Choroid plexus epithelial cell (primary cell): Measurements from ENCODE around the gene CLCNKA.
"Not testable (repeated sequence)": the region's sequence is repeated elsewhere in the genome, so short reads cannot be mapped to it uniquely, and the experiment has no call there.

Source experiments
- DNase-seq: peaks from one replicate; pipeline ENCODE4 v3.0.0-alpha.2; 2010; ENCODE audit warnings: low read depth
- H3K4me3 ChIP-seq: 2 replicates; pipeline ENCODE4 v1.5.1; 2011; ENCODE audit warnings: low read depth, mild to moderate bottlenecking, control low read depth, low read length, moderate library complexity
- CTCF ChIP-seq: conservative IDR thresholded peaks from 2 replicates; pipeline ENCODE4 v1.5.1; 2011; ENCODE audit warnings: low read depth, mild to moderate bottlenecking, control low read depth, inconsistent platforms, low read length, moderate library complexity

CLCNKA gene

GRCh38 chr1:16018749-16019643 lies 2.8 kb upstream of the CLCNKA start:
- no peak for DNase-seq
- TF ChIP-seq CTCF = no peak
- H3K4me3 ChIP-seq = no peak overlapping the region

DNA sequence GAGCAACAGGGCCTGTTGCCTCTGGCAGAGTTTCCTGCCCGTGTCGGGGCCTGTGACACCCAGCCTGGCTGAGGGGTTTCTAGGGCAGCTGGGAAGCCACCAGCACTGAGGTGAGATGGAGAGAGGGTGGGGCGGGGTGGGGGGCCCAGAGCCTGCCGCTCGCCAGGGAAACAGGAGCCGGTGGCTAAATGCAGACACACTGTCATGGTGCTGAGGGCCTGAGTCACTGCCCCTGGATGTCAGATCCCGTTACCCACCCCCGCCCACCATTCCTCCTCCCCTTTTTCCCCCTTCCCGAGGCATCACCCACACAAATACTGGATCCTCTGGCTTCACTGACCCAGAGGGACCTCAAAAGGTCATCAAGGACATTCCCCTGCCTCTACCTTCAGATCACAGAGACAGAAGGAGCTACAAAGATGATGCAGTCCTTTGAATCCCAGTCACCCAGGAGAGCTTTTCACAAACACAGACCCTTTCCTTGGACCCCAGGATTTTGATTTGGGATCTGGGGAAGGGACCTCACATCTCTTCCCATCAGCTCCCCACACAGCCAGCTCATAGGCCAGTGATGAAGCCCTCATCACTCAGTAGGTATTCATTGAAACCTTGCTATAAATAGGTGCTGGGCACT lies 2.1 kb upstream of the CLCNKA start:
- no peak overlapping the region for H3K4me3 ChIP-seq
- DNase-seq = no peak
- no peak for TF ChIP-seq CTCF

GRCh38 chr1:16020325-16020724 lies 1.5 kb upstream of the CLCNKA start:
- no peak overlapping the region for H3K4me3 ChIP-seq
- DNase-seq = no peak
- TF ChIP-seq CTCF = no peak

GRCh38 chr1:16020878-16021277 lies 958 bp upstream of the CLCNKA start:
- DNase-seq, H3K4me3 ChIP-seq: not testable (repeated sequence)

- no peak for DNase-seq
- no peak for TF ChIP-seq CTCF
- no peak overlapping the region for H3K4me3 ChIP-seq
Observed at GRCh38 chr1:16022393-16022792, 557 bp downstream of the CLCNKA start.

DNA sequence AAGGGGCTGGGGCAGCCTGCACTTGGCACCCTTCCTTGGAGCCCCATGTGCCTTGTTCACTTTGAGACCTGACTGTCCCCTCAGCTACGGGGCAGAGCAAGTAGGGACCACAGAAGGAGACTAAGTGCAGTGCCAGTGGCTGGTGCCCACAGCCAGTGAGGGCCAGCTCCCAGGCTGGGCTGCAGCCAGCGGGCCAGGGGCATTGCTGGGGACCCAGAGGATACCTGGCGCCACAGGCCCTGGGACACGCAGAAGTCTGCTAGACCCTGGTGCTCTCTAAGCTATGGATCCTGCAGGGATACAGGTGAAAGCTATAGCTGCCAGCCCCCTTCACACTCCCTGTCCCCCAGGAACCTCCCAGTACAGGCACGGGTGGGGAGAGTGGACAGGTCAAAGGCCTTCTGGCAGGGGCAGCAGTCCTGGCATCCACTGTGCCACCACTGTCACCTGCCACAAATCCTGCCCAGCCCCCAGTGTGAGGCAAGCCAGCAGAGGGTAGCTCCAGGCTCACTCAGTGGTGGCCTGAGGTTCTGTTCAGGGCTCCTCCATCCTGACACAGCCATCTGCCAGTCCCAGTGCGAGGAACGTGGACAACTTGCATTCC lies 1.3 kb downstream of the CLCNKA start:
- no peak for TF ChIP-seq CTCF
- H3K4me3 ChIP-seq = no peak overlapping the region
- no peak for DNase-seq

DNA sequence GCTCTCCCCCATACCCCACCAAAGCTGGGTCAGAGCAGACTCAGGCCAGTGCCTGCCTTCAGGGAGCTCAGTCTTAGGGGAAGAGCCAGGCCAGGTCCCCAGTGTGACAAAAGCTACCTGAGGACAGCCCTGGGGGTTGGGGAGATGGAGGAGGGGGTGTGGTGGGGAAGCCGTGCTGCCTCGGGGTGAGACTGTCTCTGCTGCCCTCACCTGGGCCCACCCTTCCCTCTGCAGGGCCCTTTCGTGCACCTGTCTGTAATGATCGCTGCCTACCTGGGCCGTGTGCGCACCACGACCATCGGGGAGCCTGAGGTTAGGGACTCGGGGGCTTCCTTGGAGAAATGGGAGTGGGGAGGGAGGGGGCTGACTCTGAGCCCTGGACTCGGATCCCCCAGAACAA lies 4.5 kb downstream of the CLCNKA start:
- not testable (repeated sequence) for H3K4me3 ChIP-seq, DNase-seq
